ENCODE data around the gene KNSTRN.

KNSTRN gene

GRCh38 chr15:40427188-40427587 lies 44.7 kb downstream of the KNSTRN start:
- TF ChIP-seq, protein P1, sequence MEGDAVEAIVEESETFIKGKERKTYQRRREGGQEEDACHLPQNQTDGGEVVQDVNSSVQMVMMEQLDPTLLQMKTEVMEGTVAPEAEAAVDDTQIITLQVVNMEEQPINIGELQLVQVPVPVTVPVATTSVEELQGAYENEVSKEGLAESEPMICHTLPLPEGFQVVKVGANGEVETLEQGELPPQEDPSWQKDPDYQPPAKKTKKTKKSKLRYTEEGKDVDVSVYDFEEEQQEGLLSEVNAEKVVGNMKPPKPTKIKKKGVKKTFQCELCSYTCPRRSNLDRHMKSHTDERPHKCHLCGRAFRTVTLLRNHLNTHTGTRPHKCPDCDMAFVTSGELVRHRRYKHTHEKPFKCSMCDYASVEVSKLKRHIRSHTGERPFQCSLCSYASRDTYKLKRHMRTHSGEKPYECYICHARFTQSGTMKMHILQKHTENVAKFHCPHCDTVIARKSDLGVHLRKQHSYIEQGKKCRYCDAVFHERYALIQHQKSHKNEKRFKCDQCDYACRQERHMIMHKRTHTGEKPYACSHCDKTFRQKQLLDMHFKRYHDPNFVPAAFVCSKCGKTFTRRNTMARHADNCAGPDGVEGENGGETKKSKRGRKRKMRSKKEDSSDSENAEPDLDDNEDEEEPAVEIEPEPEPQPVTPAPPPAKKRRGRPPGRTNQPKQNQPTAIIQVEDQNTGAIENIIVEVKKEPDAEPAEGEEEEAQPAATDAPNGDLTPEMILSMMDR (IDR thresholded peaks at IDR 0.05; ENCODE audit: extremely low read depth, insufficient read depth, missing control alignments): no peak
- in situ Hi-C loops (cut with MboI; ENCODE audit: low pct_unique_long_range_greater_than_20kb, low sequenced_read_pairs, unreplicated experiment): no loop called here

GRCh38 chr15:40428185-40428584 lies 45.7 kb downstream of the KNSTRN start:
- DNase-seq (ENCODE audit: low spot score): no peak
- TF ChIP-seq, protein P1 (IDR thresholded peaks at IDR 0.05; ENCODE audit: extremely low read depth, insufficient read depth, missing control alignments): no peak
- in situ Hi-C loops (cut with MboI; ENCODE audit: low pct_unique_long_range_greater_than_20kb, low sequenced_read_pairs, unreplicated experiment): no loop called here

More at GRCh38 chr15:40427188-40427587, 44.7 kb downstream of the KNSTRN start:
- DNase-seq (ENCODE audit: low spot score): no peak

- no peak for DNase-seq (ENCODE audit: low spot score)
- TF ChIP-seq, protein P1 (IDR thresholded peaks at IDR 0.05; ENCODE audit: extremely low read depth, insufficient read depth, missing control alignments): no peak
- in situ Hi-C loops (cut with MboI; ENCODE audit: low pct_unique_long_range_greater_than_20kb, low sequenced_read_pairs, unreplicated experiment): no loop called here
Observed at GRCh38 chr15:40429068-40429710, 46.7 kb downstream of the KNSTRN start.

DNA sequence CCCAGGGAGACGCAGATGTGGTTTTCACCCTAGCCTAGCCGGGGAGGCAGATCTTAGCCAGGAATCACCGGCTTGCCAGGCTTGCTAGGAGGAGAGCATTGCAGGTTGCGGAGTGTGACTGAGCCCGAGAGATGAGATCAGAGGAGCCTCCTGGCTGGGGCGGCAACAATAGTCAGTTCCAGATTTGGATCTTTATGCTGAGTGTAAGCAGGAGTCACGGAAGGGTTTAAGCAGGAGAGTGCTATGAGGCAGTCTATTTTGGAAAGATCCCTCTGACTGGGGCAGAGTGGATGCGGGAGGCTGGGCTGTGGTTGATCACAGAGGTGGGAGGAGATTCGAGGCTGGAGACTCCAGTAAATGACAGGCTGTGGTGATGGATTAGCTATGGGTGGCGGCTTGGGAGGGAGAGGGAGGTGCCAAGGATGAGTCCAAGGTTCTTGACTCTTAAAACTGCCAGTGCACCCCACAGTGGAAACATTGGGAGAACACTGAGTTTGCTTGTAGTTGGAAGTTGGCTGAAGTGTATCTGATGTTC lies 47.8 kb downstream of the KNSTRN start:
- DNase-seq (ENCODE audit: low spot score): no peak
- in situ Hi-C loops (cut with MboI; ENCODE audit: low pct_unique_long_range_greater_than_20kb, low sequenced_read_pairs, unreplicated experiment): no loop called here
- TF ChIP-seq, protein P1 (IDR thresholded peaks at IDR 0.05; ENCODE audit: extremely low read depth, insufficient read depth, missing control alignments): no peak

GRCh38 chr15:40435023-40435709 lies 52.6 kb downstream of the KNSTRN start:
- DNase-seq (ENCODE audit: low spot score): no peak
- TF ChIP-seq, protein P1 (IDR thresholded peaks at IDR 0.05; ENCODE audit: extremely low read depth, insufficient read depth, missing control alignments): no peak
- in situ Hi-C loops (cut with MboI; ENCODE audit: low pct_unique_long_range_greater_than_20kb, low sequenced_read_pairs, unreplicated experiment): no loop called here

- in situ Hi-C loops (cut with MboI; ENCODE audit: low pct_unique_long_range_greater_than_20kb, low sequenced_read_pairs, unreplicated experiment): no loop called here
- no peak for DNase-seq (ENCODE audit: low spot score)
- TF ChIP-seq, protein P1 (IDR thresholded peaks at IDR 0.05; ENCODE audit: extremely low read depth, insufficient read depth, missing control alignments): no peak
Observed at GRCh38 chr15:40435710-40436089, 53.2 kb downstream of the KNSTRN start.
